Measurements from ENCODE around the gene JADE3.

The JADE3 gene

DNA sequence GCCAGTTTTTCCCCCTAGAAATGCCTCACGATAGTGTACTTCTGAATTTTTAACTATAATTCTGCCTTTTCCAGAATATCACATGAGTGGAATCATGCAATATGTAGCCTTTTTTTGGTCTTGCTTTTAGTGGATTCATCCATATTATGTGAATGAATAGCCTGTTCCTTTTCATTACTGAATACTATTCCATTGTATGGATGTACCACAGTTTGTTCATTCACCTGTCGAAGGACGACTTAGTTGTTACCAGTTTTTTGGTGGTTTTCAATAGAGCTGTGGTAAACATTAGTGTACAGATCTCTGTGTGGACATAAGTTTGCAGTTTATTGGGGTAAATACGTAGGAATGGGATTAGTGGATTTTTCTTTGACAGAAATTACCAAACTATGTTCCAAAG is 8.0 kb downstream of the JADE3 start:
- H3K36me3 ChIP-seq = no peaks in the 10 kb centered on the region
- H3K27me3 ChIP-seq = no peaks in the 10 kb centered on the region
- no peaks in the 10 kb centered on the region for H3K4me1 ChIP-seq
- H3K9me3 ChIP-seq = no peaks in the 10 kb centered on the region
- TF ChIP-seq, protein P1, sequence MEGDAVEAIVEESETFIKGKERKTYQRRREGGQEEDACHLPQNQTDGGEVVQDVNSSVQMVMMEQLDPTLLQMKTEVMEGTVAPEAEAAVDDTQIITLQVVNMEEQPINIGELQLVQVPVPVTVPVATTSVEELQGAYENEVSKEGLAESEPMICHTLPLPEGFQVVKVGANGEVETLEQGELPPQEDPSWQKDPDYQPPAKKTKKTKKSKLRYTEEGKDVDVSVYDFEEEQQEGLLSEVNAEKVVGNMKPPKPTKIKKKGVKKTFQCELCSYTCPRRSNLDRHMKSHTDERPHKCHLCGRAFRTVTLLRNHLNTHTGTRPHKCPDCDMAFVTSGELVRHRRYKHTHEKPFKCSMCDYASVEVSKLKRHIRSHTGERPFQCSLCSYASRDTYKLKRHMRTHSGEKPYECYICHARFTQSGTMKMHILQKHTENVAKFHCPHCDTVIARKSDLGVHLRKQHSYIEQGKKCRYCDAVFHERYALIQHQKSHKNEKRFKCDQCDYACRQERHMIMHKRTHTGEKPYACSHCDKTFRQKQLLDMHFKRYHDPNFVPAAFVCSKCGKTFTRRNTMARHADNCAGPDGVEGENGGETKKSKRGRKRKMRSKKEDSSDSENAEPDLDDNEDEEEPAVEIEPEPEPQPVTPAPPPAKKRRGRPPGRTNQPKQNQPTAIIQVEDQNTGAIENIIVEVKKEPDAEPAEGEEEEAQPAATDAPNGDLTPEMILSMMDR (IDR thresholded peaks at IDR 0.05; ENCODE audit: low read depth, low read length) = no peak
- H3K4me3 ChIP-seq (ENCODE audit: low read depth, low read length) = no peak overlapping the region
- no peak for DNase-seq

DNA sequence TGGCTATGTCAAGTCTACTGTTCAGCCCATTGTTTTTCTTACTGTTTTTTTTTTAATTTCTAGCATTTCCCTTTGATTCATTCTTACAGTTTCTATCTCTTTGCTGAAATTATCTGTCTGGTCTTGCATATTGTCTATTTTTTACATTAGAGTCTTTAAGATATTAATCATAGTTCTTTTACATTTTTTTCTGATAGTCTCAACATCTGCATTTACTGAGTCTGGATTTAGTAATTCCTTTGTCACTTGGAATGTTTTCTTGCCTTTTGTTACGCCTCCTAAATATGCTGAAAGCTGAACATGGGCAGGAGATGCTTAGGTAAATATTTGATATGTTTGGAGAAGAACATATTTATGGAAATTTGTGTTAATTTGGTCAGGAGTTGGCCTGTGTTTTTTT is 10.4 kb downstream of the JADE3 start:
- Histone ChIP-seq H3K9me3 (no peaks in the 10 kb centered on the region), H3K27me3 (no peaks in the 10 kb centered on the region), H3K4me3 (ENCODE audit: low read depth, low read length) (no peak overlapping the region), H3K4me1 (no peaks in the 10 kb centered on the region), H3K36me3 (no peaks in the 10 kb centered on the region)
- DNase-seq = no peak
- TF ChIP-seq, protein P1 (IDR thresholded peaks at IDR 0.05; ENCODE audit: low read depth, low read length) = no peak

DNA sequence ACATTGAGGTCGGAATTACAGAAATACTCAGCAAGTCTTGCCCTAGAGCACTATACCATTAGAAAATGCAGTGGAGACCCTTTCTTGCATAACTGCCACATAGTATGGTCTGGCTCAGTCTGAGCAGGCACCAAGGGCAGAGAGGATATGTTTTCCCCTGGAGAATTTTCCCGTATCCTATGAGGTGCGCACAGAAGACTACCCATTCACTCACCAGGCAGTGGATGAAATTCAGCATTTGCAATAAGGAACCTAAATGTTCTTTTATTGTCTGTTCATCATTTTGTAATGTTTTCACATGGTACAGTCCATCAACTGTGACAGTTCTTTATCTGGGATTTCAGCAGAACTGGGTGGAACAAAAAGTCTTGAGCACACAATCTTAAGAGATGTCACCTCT is 15.5 kb downstream of the JADE3 start:
- Histone ChIP-seq H3K9me3 (no peaks in the 10 kb centered on the region), H3K36me3 (no peaks in the 10 kb centered on the region), H3K27me3 (no peaks in the 10 kb centered on the region), H3K4me1 (no peaks in the 10 kb centered on the region), H3K4me3 (ENCODE audit: low read depth, low read length) (no peak overlapping the region)
- TF ChIP-seq, protein P1 (IDR thresholded peaks at IDR 0.05; ENCODE audit: low read depth, low read length) = no peak
- DNase-seq = no peak

DNA sequence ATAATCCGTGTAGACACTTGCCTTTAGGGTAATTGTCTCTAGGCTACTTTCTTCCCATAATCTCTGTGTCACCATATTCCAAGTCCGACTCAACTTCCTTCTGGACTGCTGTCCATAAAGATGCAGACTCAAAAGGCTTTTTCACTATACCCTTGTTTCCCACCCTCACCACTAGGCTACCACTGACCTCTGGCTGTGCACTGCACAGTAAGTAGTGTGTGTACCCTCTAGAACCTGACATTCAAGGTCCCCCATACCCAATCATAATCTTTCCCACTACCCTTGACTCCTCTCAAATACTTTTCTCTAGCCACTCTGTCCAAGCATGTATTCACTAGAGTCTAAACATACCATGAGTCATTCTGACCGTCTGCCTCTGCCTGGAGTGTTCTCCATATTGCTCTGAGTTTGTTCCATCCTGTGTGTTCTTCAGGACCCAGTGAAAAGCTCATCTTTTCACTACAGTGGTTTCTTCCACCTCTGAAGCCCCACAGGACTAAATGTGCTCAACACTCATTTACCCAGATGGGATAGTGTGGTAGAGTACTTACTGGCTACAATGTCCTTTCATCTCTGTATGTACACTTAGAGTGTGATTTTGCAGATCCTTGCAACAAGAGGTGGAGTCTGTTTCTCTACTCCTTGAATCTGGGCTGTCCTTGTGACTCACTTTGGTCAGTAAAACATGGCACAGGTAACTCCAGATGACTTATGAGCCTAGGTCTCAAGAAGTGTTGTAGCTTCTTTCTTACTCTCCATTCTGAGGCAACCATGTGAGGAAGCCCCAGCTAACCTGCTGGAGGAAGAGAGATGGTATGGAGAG is 17.4 kb downstream of the JADE3 start:
- Histone ChIP-seq H3K36me3 (no peaks in the 10 kb centered on the region), H3K4me1 (no peaks in the 10 kb centered on the region), H3K4me3 (ENCODE audit: low read depth, low read length) (no peak overlapping the region), H3K9me3 (no peaks in the 10 kb centered on the region), H3K27me3 (no peaks in the 10 kb centered on the region)
- TF ChIP-seq, protein P1 (IDR thresholded peaks at IDR 0.05; ENCODE audit: low read depth, low read length) = no peak
- no peak for DNase-seq

DNA sequence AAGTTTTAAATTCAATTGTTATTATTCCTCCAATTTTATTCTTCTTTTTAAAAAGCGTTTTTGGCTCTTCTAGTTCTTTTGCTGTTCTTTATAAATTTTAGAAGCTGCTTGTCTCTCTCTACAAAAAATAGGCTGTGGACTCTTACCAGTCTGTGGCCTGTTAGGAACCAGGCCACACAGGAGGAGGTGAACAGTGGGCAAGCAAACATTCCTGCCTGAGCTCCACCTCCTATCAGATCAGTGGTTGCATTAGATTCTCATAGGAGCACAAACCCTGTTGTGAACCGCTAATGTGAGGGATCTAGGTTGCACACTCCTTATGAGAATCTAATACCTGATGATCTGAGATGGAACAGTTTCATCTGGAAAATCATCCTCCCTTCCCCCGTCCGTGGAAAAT is 23.1 kb downstream of the JADE3 start:
- H3K36me3 ChIP-seq = no peaks in the 10 kb centered on the region
- no peak for DNase-seq

DNA sequence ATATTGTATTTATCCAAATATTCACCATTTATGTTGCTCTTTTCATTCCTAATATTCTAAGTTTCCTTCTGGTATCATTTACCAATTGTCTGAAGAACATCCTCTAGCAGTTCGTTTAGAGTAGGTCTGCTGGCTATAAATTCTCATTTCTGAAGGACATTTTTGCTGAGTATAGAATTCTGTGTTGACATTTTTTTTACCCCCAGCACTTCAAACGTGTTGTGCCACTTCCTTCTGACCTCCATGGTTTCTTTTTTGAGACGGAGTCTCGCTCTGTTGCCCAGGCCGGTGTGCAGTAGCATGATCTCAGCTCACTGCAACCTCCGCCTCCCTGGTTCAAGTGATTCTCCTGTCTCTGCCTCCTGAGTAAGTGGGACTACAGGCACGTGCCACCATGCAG is 26.4 kb downstream of the JADE3 start:
- no peaks in the 10 kb centered on the region for H3K4me1 ChIP-seq
- H3K27me3 ChIP-seq = no peaks in the 10 kb centered on the region
- TF ChIP-seq, protein P1 (IDR thresholded peaks at IDR 0.05; ENCODE audit: low read depth, low read length) = no peak
- no peaks in the 10 kb centered on the region for H3K9me3 ChIP-seq
- no peak overlapping the region for H3K4me3 ChIP-seq (ENCODE audit: low read depth, low read length)
- no peak for DNase-seq
- H3K36me3 ChIP-seq = no peaks in the 10 kb centered on the region

More for the DNA sequence above, 23.1 kb downstream of the JADE3 start:
- H3K27me3 ChIP-seq = no peaks in the 10 kb centered on the region
- no peak overlapping the region for H3K4me3 ChIP-seq (ENCODE audit: low read depth, low read length)
- TF ChIP-seq, protein P1 (IDR thresholded peaks at IDR 0.05; ENCODE audit: low read depth, low read length) = no peak
- no peaks in the 10 kb centered on the region for H3K4me1 ChIP-seq
- no peaks in the 10 kb centered on the region for H3K9me3 ChIP-seq
